HUES48 (cell line): ENCODE measurements around the gene MYADML2.
"Not testable (repeated sequence)": the region's sequence is repeated elsewhere in the genome, so short reads cannot be mapped to it uniquely, and the experiment has no call there.

Source experiments
- H3K27ac ChIP-seq: one replicate; pipeline ENCODE4 v1.7.0; 2013; ENCODE audit warnings: low read depth, low read length, inconsistent platforms
- H3K27me3 ChIP-seq: 2 replicates; pipeline ENCODE4 v1.6.1; 2013; ENCODE audit warnings: mild to moderate bottlenecking, low read length; ENCODE audit not compliant: control insufficient read depth, insufficient read depth
- H3K36me3 ChIP-seq: 2 replicates; pipeline ENCODE4 v1.6.1; 2013; ENCODE audit warnings: low read length; ENCODE audit not compliant: control insufficient read depth, insufficient read depth
- H3K4me1 ChIP-seq: 2 replicates; pipeline ENCODE4 v1.6.1; 2013; ENCODE audit warnings: mild to moderate bottlenecking, low read length; ENCODE audit not compliant: control insufficient read depth, insufficient read depth
- H3K4me3 ChIP-seq: 2 replicates; pipeline ENCODE4 v1.5.1; 2013; ENCODE audit warnings: mild to moderate bottlenecking, low read depth, low read length
- H3K9ac ChIP-seq: 2 replicates; pipeline ENCODE4 v1.6.1; 2013; ENCODE audit warnings: mild to moderate bottlenecking, low read depth, low read length, moderate library complexity
- H3K9me3 ChIP-seq: 2 replicates; pipeline ENCODE4 v1.6.1; 2013; ENCODE audit warnings: low read length; ENCODE audit not compliant: control insufficient read depth, insufficient read depth

The MYADML2 gene

GRCh38 chr17:81925860-81926450 lies 21.1 kb downstream of the MYADML2 start:
- H3K9me3 ChIP-seq, result no peaks in the 10 kb centered on the region
- H3K27ac ChIP-seq, result peak overlapping the region; percentile 88
- peak overlapping the region; percentile 66 for H3K4me3 ChIP-seq
- H3K36me3 ChIP-seq, result peaks cover 19% of the 10 kb centered on the region
- H3K27me3 ChIP-seq, result peaks cover 12% of the 10 kb centered on the region; the same call in 1 of the 2 replicates
- no peak overlapping the region for H3K9ac ChIP-seq
- H3K4me1 ChIP-seq, result peaks cover 32% of the 10 kb centered on the region

- Histone ChIP-seq H3K9me3 (no peaks in the 10 kb centered on the region), H3K36me3 (peaks cover 30% of the 10 kb centered on the region), H3K4me1 (peaks cover 32% of the 10 kb centered on the region), H3K4me3 (peak overlapping the region; percentile 44; the same call in 1 of the 2 replicates), H3K27ac (peak overlapping the region; percentile 93), H3K27me3 (peaks cover 12% of the 10 kb centered on the region; the same call in 1 of the 2 replicates), H3K9ac (0 out of 2 replicates have a peak overlapping the region, but pooled peaks have one; percentile 24)
Measured at GRCh38 chr17:81924557-81925532, 22.2 kb downstream of the MYADML2 start.

DNA sequence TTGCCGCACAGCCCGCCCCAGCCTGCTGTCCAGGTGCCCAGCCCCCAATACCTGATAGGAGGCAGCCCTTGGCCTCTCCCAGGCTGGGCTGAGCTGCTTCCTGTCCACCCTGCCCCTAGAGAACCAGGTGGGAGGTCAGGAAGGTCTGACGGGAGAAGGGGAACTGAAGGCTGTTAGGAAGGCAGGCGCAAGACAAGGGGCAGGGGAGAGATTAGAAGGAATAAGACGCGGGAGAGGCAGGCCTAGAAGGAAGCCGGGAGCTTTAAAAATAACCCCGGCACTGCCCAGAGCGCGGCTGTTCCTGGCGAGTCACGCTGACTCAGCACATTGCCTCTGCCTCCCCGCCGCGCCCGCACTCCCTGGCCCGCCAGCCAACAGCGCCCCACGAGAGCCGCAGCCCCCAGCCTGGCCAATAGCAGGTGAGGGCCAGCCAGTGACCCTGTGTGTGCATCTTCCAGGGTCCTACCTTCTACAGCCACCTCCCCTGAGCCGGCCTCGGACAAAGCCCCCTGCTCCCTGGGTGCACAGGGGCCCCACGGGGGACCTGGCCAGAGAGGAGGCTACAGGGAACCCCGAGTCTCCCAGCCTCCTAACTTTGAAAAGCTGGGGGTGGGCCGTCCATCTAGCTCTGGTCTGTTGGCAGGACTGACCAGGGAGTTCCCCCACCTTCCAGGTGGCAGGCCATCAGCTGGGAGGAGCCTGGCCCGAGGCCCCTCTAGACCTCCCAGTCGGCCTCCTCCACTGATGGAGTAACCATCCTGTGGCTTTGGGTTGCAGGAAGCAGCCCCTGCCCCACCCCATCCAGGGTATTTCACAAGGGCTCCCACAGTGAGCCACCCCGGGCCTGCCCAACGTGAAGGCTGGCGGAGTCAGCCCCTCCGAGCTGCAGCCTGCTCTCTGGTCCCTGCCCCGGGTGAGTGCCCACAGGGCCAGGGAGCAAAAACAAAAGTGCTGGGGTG lies 23.5 kb downstream of the MYADML2 start:
- Histone ChIP-seq H3K36me3 (peaks cover 39% of the 10 kb centered on the region), H3K27me3 (peaks cover 4% of the 10 kb centered on the region; the same call in 1 of the 2 replicates), H3K4me1 (peaks cover 32% of the 10 kb centered on the region), H3K9ac (peak overlapping the region; percentile 56), H3K9me3 (no peaks in the 10 kb centered on the region), H3K27ac (peak overlapping the region; percentile 93), H3K4me3 (peak overlapping the region; percentile 44; the same call in 1 of the 2 replicates)

- Histone ChIP-seq H3K4me3 (peak overlapping the region; percentile 44; the same call in 1 of the 2 replicates), H3K4me1 (peaks cover 32% of the 10 kb centered on the region), H3K9ac (no peak overlapping the region), H3K9me3 (no peaks in the 10 kb centered on the region), H3K27me3 (no peaks in the 10 kb centered on the region), H3K36me3 (peaks cover 39% of the 10 kb centered on the region), H3K27ac (peak overlapping the region; percentile 93)
Measured at GRCh38 chr17:81922566-81923301, 24.3 kb downstream of the MYADML2 start.

DNA sequence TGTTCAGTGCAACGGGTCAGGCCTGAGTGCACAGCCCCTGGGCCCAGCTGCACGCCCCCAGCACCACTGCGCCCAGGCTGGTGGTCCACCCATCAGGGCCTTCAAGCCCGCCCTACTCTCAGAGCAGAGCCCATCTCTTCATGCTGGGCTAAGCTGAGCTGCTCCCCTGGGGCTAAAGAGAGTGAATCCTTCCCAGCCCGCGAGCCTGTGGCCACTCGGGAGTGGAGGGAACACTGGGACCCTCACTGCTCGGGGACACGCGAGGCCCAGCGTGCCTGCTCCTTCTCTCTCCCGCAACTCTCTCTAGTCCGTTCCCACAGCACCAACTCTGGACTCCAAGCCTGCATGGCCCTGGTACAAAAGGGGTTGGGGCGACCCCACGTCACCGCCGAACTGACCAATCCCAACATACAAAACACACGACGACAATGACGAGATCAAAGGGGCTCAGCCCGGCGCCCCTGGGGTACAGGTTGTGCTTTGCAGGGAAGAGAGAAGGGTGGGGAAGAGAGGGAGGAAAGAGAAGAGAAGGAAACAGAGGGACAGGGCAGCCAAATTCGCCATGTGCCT lies 25.0 kb downstream of the MYADML2 start:
- Histone ChIP-seq H3K4me3 (no peak overlapping the region), H3K4me1 (peaks cover 34% of the 10 kb centered on the region), H3K9ac (no peak overlapping the region), H3K27me3 (no peaks in the 10 kb centered on the region), H3K36me3 (peaks cover 39% of the 10 kb centered on the region), H3K27ac (no peak overlapping the region), H3K9me3 (no peaks in the 10 kb centered on the region)

GRCh38 chr17:81921537-81921862 lies 25.5 kb downstream of the MYADML2 start:
- H3K4me3 ChIP-seq, result no peak overlapping the region
- peaks cover 39% of the 10 kb centered on the region for H3K36me3 ChIP-seq
- H3K9me3 ChIP-seq, result no peaks in the 10 kb centered on the region
- no peak overlapping the region for H3K27ac ChIP-seq
- peaks cover 39% of the 10 kb centered on the region for H3K4me1 ChIP-seq
- no peaks in the 10 kb centered on the region for H3K27me3 ChIP-seq
- no peak overlapping the region for H3K9ac ChIP-seq

GRCh38 chr17:81920612-81921536 lies 26.2 kb downstream of the MYADML2 start:
- peaks cover 41% of the 10 kb centered on the region for H3K36me3 ChIP-seq
- no peak overlapping the region for H3K9ac ChIP-seq
- no peaks in the 10 kb centered on the region for H3K9me3 ChIP-seq
- no peaks in the 10 kb centered on the region for H3K27me3 ChIP-seq
- H3K27ac ChIP-seq, result no peak overlapping the region
- no peak overlapping the region for H3K4me3 ChIP-seq
- peaks cover 33% of the 10 kb centered on the region for H3K4me1 ChIP-seq

GRCh38 chr17:81918832-81919545 lies 28.0 kb downstream of the MYADML2 start:
- peaks cover 60% of the 10 kb centered on the region for H3K36me3 ChIP-seq
- no peak overlapping the region for H3K27ac ChIP-seq
- H3K4me1 ChIP-seq, result peaks cover 19% of the 10 kb centered on the region

GRCh38 chr17:81918333-81918669 lies 28.7 kb downstream of the MYADML2 start:
- not testable (repeated sequence) for H3K9me3 ChIP-seq, H3K9ac ChIP-seq, H3K27ac ChIP-seq, H3K27me3 ChIP-seq
- Histone ChIP-seq H3K4me1 (peaks cover 12% of the 10 kb centered on the region), H3K4me3 (peak overlapping the region; percentile 83; the same call in 1 of the 2 replicates), H3K36me3 (peaks cover 67% of the 10 kb centered on the region)

More at GRCh38 chr17:81918832-81919545, 28.0 kb downstream of the MYADML2 start:
- Histone ChIP-seq H3K9me3 (no peaks in the 10 kb centered on the region), H3K4me3 (no peak overlapping the region), H3K27me3 (no peaks in the 10 kb centered on the region), H3K9ac (no peak overlapping the region)
